Liver (tissue), 9 donors: ENCODE measurements around the gene CALU. TPM values are rescaled to one million over a fixed set of nuclear protein-coding genes. Genes with fewer than 3 reads are reported as not detected.
A peak's percentile ranks its signal among the peaks of the same experiment; 100 is the strongest.

Experiments used
- DNase-seq: peaks from one replicate; pipeline ENCODE4 v3.0.0-alpha.2; 2017; ENCODE audit warnings: low spot score
- H3K27ac ChIP-seq, 2 donors: one replicate each; pipeline ENCODE4 v1.7.0; 2013; ENCODE audit warnings: inconsistent platforms in 2 of 2, low read length in 2 of 2, control low read depth in 1 of 2, low read depth in 1 of 2, mild to moderate bottlenecking in 1 of 2
- H3K27me3 ChIP-seq, 4 donors: one replicate each; pipeline versions ENCODE4 v1.6.1 to v1.7.0; 2013; ENCODE audit warnings: low read length in 3 of 4, inconsistent platforms in 1 of 4, mild to moderate bottlenecking in 1 of 4, moderate library complexity in 1 of 4; ENCODE audit not compliant: control insufficient read depth in 4 of 4, insufficient read depth in 4 of 4
- H3K36me3 ChIP-seq, 4 donors: one replicate each; pipeline versions ENCODE4 v1.6.1 to v1.7.0; 2013; ENCODE audit warnings: low read length in 3 of 4, mild to moderate bottlenecking in 3 of 4, low read depth in 1 of 4, moderate library complexity in 1 of 4; ENCODE audit not compliant: control insufficient read depth in 4 of 4, insufficient read depth in 3 of 4
- H3K4me1 ChIP-seq, 4 donors: one replicate each; pipeline versions ENCODE4 v1.6.1 to v1.7.0; 2013; ENCODE audit warnings: low read length in 3 of 4, mild to moderate bottlenecking in 3 of 4, moderate library complexity in 1 of 4; ENCODE audit not compliant: control insufficient read depth in 4 of 4, insufficient read depth in 4 of 4
- H3K4me3 ChIP-seq, 3 donors: one replicate each; pipeline versions ENCODE4 v1.6.1 to v1.7.0; 2013; ENCODE audit warnings: low read length in 3 of 3, control low read depth in 1 of 3, low read depth in 1 of 3, mild to moderate bottlenecking in 1 of 3
- H3K9ac ChIP-seq, 2 donors: one replicate each; pipeline ENCODE4 v1.7.0; 2013; ENCODE audit warnings: low read length in 2 of 2, mild to moderate bottlenecking in 2 of 2, moderate library complexity in 2 of 2, control low read depth in 1 of 2, low read depth in 1 of 2
- H3K9me3 ChIP-seq, 4 donors: one replicate each; pipeline versions ENCODE4 v1.6.1 to v1.7.0; 2013; ENCODE audit warnings: low read length in 3 of 4; ENCODE audit not compliant: control insufficient read depth in 4 of 4
- EGR1 ChIP-seq, 2 donors: IDR thresholded peaks; 2 replicates each; pipeline ENCODE4 v1.6.1; 2016 to 2018; ENCODE audit warnings: antibody characterized with exemption in 2 of 2, low read depth in 2 of 2
- FOXA1 ChIP-seq: IDR thresholded peaks from 2 replicates; pipeline ENCODE4 v1.6.1; 2016; ENCODE audit warnings: antibody characterized with exemption
- FOXA2 ChIP-seq: IDR thresholded peaks from 2 replicates; pipeline ENCODE4 v1.6.1; 2016; ENCODE audit warnings: antibody characterized with exemption
- GABPA ChIP-seq, 2 donors: IDR thresholded peaks in 1 of 2; conservative IDR thresholded peaks in 1 of 2; 2 replicates each; pipeline ENCODE4 v1.6.1; 2016; ENCODE audit warnings: antibody characterized with exemption in 2 of 2, mild to moderate bottlenecking in 1 of 2, moderate library complexity in 1 of 2
- HNF4G ChIP-seq: IDR thresholded peaks from 2 replicates; pipeline ENCODE4 v1.6.1; 2016; ENCODE audit warnings: antibody characterized with exemption
- JUND ChIP-seq, 2 donors: IDR thresholded peaks; 2 replicates each; pipeline ENCODE4 v1.6.1; 2016; ENCODE audit warnings: antibody characterized with exemption in 2 of 2
- NR2F2 ChIP-seq: IDR thresholded peaks from 2 replicates; pipeline ENCODE4 v1.6.1; 2016; ENCODE audit warnings: antibody characterized with exemption
- SP1 ChIP-seq: IDR thresholded peaks from 2 replicates; pipeline ENCODE4 v1.6.1; 2018; ENCODE audit warnings: antibody characterized with exemption, mild to moderate bottlenecking
- TAF1 ChIP-seq: conservative IDR thresholded peaks from 2 replicates; pipeline ENCODE4 v1.6.1; 2016; ENCODE audit warnings: antibody characterized with exemption, mild to moderate bottlenecking
- YY1 ChIP-seq: IDR thresholded peaks from 2 replicates; pipeline ENCODE4 v1.6.1; 2016; ENCODE audit warnings: antibody characterized with exemption, mild to moderate bottlenecking
- WGBS: extraction: QIAGEN DNeasy Blood & Tissue Kit; methylation state at CpG from one replicate; pipeline ENCODE4 v1.1.7; 2013; 5-methylcytosine and 5-hydroxymethylcytosine counted together
- polyA plus RNA-seq, 2 donors: library from polyadenylated mRNA; stranded (reverse) in 1 of 2; unstranded in 1 of 2; fragments of 200-250 nt in 1 of 2; fragments of >200 nt in 1 of 2; fragmentation: Nextera tagmentation in 1 of 2; extraction: Ambion mirVana in 1 of 2; gene quantifications; one replicate each; pipeline versions ENCODE4 v1.2.1 to v1.2.3, GENCODE V29; 2013 to 2015
- total RNA-seq, 2 donors: library from RNA; depleted of rRNA; stranded (reverse); fragments of >200 nt; gene quantifications; one replicate each; pipeline ENCODE4 v1.2.3, GENCODE V29; 2014
- TF ChIP-seq, protein P1 (sequence below): IDR thresholded peaks from 2 replicates; pipeline ENCODE4 v1.6.1; 2016; ENCODE audit warnings: antibody characterized with exemption, mild to moderate bottlenecking
- TF ChIP-seq, protein P2 (sequence below): IDR thresholded peaks from 2 replicates; pipeline ENCODE4 v1.6.1; 2016; ENCODE audit warnings: antibody characterized with exemption
- TF ChIP-seq, protein P3 (sequence below): IDR thresholded peaks from 2 replicates; pipeline ENCODE4 v1.6.1; 2016; ENCODE audit warnings: antibody characterized with exemption
- TF ChIP-seq, protein P4 (sequence below): fragments of 150-350 bp; IDR thresholded peaks from 2 replicates; pipeline ENCODE4 v1.5.1; 2017; ENCODE audit warnings: improper control_type of control experiment, low read depth, low read length; ENCODE audit not compliant: missing input control
- donor health status: healthy.
- donor health status: healthy.
- donor health status: healthy.
- donor health status: healthy.
- donor health status: healthy.

CALU gene
- total and polyA plus RNA-seq, 4 donors, result 37.1 to 57.9 (median 42.5) TPM

DNA sequence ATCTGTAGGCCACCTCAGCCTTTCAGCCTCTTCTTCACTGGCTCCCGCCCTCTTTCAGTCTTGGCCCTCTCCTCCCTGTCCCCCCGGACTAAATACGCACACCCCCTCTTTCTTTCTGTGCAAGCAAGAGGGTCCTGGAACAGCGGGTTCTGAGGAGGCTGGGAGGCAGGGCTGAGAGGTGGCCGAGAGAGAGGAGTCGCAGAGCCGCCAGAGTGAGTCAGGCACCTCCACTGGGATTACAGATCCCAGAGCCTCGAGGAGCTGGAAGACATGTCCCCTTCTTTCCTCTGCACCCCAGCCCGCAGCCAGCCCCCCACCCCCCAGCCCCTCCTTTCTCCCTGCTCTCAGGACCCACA lies 52.8 kb downstream of the CALU start:
- no peaks in the 10 kb centered on the region for H3K27me3 ChIP-seq
- peaks cover 2 to 12% (median 6%) of the 10 kb centered on the region in 4 donors for H3K4me1 ChIP-seq
- H3K9me3 ChIP-seq, result no peaks in the 10 kb centered on the region
- no peak overlapping the region for H3K9ac ChIP-seq
- H3K27ac ChIP-seq, result no peak overlapping the region
- TF ChIP-seq SP1 (no peak), EGR1 (IDR thresholded peaks at IDR 0.05; ENCODE audit: low read depth in 2 of 2) (no peak), FOXA1 (no peak), NR2F2 (no peak), JUND (IDR thresholded peaks at IDR 0.05) (no peak)
- WGBS, result 38% methylated on average over 9 of the region's 9 CpGs
- no peaks in the 10 kb centered on the region for H3K36me3 ChIP-seq
- DNase-seq, result no peak
- H3K4me3 ChIP-seq, result peak overlapping the region in 1 of 3 donors; percentile 88

DNA sequence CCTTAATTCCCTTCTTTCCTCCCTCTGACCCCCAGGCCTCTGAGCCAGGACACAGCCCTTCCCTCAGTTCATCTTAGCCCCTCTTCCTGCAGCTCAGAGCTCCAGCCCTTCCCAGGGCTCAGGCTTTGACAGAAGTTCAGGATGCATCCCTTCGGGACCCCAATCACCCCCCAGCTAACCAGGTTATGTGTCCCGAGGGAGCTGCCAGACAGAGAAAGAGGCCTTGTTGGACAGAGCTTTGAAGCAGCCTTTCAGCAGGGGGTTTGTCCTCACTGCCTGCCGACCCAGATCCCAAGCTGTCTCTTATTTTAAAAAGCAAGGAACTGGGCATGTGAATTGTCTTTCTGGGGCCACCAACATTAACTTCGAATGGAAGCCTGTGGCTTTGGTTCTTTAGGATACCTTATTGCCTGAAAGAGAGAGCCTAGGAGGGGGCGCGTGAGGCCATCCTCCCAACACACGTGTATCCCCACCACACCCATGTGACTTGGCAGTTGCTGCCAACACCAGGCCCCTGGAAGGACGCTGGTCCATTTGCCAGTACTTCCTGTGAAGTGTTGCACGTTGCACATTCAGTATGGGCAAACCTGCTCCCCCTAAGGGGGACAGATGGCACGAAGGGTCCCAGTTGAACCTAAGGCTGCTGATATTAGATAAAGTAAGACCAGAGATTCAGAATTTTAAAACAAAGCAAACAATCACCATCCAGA lies 53.5 kb downstream of the CALU start:
- TF ChIP-seq, protein P1, sequence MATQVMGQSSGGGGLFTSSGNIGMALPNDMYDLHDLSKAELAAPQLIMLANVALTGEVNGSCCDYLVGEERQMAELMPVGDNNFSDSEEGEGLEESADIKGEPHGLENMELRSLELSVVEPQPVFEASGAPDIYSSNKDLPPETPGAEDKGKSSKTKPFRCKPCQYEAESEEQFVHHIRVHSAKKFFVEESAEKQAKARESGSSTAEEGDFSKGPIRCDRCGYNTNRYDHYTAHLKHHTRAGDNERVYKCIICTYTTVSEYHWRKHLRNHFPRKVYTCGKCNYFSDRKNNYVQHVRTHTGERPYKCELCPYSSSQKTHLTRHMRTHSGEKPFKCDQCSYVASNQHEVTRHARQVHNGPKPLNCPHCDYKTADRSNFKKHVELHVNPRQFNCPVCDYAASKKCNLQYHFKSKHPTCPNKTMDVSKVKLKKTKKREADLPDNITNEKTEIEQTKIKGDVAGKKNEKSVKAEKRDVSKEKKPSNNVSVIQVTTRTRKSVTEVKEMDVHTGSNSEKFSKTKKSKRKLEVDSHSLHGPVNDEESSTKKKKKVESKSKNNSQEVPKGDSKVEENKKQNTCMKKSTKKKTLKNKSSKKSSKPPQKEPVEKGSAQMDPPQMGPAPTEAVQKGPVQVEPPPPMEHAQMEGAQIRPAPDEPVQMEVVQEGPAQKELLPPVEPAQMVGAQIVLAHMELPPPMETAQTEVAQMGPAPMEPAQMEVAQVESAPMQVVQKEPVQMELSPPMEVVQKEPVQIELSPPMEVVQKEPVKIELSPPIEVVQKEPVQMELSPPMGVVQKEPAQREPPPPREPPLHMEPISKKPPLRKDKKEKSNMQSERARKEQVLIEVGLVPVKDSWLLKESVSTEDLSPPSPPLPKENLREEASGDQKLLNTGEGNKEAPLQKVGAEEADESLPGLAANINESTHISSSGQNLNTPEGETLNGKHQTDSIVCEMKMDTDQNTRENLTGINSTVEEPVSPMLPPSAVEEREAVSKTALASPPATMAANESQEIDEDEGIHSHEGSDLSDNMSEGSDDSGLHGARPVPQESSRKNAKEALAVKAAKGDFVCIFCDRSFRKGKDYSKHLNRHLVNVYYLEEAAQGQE, result no peak
- TF ChIP-seq JUND (IDR thresholded peaks at IDR 0.05), result no peak
- no peak overlapping the region for H3K27ac ChIP-seq
- WGBS, result 72% methylated on average over 10 of the region's 10 CpGs
- DNase-seq, result no peak
- H3K9ac ChIP-seq, result no peak overlapping the region
- no peaks in the 10 kb centered on the region for H3K36me3 ChIP-seq
- no peaks in the 10 kb centered on the region for H3K27me3 ChIP-seq
- no peaks in the 10 kb centered on the region for H3K9me3 ChIP-seq
- H3K4me3 ChIP-seq, result no peak overlapping the region
- peaks cover 2 to 12% (median 6%) of the 10 kb centered on the region in 4 donors for H3K4me1 ChIP-seq

DNA sequence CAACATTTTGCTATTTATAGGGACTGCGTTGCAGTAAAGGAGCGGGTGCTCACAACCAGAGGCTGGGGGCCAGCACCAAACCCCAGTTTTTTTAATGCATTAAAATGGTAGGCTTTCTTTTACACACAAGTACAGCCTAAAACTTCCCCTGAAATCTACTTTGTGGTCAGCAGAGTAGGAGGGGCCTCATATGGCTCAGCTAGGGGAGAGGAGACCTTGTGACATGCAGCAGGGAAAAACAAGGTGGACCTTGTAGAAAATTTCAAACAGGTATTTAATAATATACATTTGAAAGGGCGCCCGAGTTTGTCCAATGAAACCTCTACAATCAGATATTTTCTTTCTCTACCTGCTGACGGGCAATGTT lies 54.0 kb downstream of the CALU start:
- Histone ChIP-seq H3K4me3 (no peak overlapping the region), H3K27ac (no peak overlapping the region), H3K9me3 (no peaks in the 10 kb centered on the region), H3K27me3 (no peaks in the 10 kb centered on the region), H3K4me1 (peaks cover 2 to 12% (median 6%) of the 10 kb centered on the region in 4 donors), H3K36me3 (no peaks in the 10 kb centered on the region), H3K9ac (no peak overlapping the region)
- DNase-seq, result no peak
- TF ChIP-seq FOXA1, result no peak
- TF ChIP-seq, protein P2, sequence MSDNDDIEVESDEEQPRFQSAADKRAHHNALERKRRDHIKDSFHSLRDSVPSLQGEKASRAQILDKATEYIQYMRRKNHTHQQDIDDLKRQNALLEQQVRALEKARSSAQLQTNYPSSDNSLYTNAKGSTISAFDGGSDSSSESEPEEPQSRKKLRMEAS, result no peak
- TF ChIP-seq NR2F2, result no peak
- no peak for TF ChIP-seq GABPA (IDR thresholded peaks at IDR 0.05 in 1 of 2, conservative IDR thresholded peaks at IDR 0.05 in 1 of 2)
- TF ChIP-seq HNF4G, result no peak
- TF ChIP-seq TAF1, result no peak
- no peak for TF ChIP-seq JUND (IDR thresholded peaks at IDR 0.05)
- TF ChIP-seq, protein P3, sequence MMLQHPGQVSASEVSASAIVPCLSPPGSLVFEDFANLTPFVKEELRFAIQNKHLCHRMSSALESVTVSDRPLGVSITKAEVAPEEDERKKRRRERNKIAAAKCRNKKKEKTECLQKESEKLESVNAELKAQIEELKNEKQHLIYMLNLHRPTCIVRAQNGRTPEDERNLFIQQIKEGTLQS, result no peak
- TF ChIP-seq, protein P1, result no peak
- no peak for TF ChIP-seq SP1
- TF ChIP-seq, protein P4, sequence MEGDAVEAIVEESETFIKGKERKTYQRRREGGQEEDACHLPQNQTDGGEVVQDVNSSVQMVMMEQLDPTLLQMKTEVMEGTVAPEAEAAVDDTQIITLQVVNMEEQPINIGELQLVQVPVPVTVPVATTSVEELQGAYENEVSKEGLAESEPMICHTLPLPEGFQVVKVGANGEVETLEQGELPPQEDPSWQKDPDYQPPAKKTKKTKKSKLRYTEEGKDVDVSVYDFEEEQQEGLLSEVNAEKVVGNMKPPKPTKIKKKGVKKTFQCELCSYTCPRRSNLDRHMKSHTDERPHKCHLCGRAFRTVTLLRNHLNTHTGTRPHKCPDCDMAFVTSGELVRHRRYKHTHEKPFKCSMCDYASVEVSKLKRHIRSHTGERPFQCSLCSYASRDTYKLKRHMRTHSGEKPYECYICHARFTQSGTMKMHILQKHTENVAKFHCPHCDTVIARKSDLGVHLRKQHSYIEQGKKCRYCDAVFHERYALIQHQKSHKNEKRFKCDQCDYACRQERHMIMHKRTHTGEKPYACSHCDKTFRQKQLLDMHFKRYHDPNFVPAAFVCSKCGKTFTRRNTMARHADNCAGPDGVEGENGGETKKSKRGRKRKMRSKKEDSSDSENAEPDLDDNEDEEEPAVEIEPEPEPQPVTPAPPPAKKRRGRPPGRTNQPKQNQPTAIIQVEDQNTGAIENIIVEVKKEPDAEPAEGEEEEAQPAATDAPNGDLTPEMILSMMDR, result no peak
- TF ChIP-seq EGR1 (IDR thresholded peaks at IDR 0.05; ENCODE audit: low read depth in 2 of 2), result no peak
- no peak for TF ChIP-seq FOXA2
- no peak for TF ChIP-seq YY1
- WGBS, result 97% methylated on average over 5 of the region's 5 CpGs
